Measurements from ENCODE around the gene SEC23IP.

Gene SEC23IP

DNA sequence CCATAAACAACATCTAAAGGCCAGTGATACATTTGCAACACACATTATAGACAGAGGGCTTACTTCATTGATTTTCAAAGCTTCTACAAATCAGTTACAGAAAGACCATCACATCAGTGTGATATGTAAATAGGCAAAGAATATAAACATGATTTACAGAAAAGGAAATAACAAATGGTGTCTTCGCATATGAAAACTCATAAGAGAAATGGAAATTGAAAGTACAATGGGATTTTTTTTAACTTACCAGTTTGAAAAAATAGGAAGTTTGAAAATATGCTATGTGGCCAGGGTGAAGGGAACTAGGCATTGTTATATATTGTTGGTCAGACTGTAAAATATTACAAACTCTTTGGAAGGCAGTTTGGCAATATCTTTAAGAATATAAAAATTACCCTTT lies 27.3 kb downstream of the SEC23IP start:
- FAIRE-seq (peak; percentile 45), DNase-seq (ENCODE audit: extremely low spot score, insufficient read length, low read depth) (no peak)

DNA sequence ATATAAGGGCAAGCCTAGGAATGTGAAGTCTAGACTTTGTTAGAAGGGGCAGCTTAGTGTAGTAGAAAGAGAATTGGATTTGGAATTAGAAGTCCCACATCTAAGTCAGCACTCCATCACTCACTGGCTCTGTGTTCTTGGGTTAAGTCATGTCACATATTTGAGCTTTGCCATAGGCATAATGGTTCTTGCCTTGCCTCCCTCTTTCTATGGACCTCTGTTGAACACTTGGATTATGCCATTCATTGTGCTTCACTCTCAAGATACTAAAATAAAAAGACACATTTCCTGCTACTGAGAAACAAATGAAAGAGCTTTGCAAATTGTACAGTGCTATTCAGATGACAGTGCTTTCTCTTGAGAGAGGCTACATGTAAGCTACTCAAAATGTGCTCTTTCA lies 35.9 kb downstream of the SEC23IP start:
- DNase-seq (ENCODE audit: extremely low spot score, insufficient read length, low read depth) (no peak), FAIRE-seq (no peak)

GRCh38 chr10:119931871-119932270 lies 39.3 kb downstream of the SEC23IP start:
- no peak for FAIRE-seq

DNA sequence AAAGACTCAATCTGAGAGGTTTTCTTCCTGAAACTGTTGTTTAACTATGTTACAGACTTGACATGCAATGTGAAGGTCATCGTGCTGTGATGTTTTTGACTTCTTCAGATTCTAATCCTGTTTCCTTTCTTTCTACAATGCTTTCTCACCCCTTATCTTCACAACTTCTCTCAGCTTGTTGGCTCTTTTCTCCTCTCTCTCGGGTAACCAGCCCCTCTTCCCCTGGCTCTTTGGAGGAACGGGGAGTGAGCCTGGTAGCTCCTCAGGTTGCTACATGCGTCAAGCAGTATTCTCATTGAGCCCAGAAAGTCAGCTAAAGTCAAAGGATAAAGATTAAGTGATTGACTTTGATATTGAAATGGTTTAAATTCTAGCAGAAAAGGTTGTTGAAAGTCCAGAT lies 40.1 kb downstream of the SEC23IP start:
- no peak for FAIRE-seq

More at GRCh38 chr10:119931871-119932270, 39.3 kb downstream of the SEC23IP start:
- no peak for DNase-seq (ENCODE audit: extremely low spot score, insufficient read length, low read depth)

DNA sequence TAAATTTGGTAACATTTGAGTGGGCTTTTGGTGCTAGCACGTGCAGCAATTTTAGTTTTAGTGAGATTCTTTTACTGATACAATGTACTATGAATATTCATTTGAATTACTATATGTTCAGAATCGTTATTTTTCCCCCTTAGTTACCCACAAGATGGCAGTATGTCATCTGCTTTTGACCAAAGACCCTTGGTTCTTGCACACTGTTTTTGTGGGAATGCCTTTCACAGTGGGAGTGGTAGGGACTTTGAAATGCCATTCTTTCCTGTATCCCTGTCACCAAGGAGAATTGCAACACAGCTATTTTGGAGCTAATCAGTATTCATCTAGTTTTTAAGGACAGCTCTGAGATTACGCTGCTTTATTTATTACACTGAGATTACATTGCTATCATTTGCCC lies 40.6 kb downstream of the SEC23IP start:
- FAIRE-seq, result no peak
- DNase-seq (ENCODE audit: extremely low spot score, insufficient read length, low read depth), result no peak

More for the DNA sequence above, 40.1 kb downstream of the SEC23IP start:
- no peak for DNase-seq (ENCODE audit: extremely low spot score, insufficient read length, low read depth)

DNA sequence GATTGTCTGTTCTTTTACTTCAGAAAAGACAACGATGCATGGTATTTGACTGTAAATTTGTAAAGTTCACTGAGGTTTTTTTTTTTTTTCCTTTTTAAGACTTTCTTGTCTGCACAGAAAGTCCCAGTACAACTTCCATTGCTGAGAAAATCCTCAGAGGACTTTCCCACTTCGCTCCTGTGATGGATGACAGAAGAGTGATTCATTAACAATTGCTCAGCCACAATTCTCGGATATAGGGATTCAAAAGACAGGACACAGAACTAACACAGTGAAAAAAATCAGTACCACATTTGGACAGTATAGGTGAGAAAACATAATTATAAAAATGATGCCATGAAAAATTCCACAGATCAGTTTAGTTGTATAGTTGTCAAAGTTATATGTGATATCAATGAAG lies 48.0 kb downstream of the SEC23IP start:
- DNase-seq (ENCODE audit: extremely low spot score, insufficient read length, low read depth) (no peak), FAIRE-seq (no peak)

GRCh38 chr10:119942973-119943372 lies 50.4 kb downstream of the SEC23IP start:
- DNase-seq (ENCODE audit: extremely low spot score, insufficient read length, low read depth) (no peak), FAIRE-seq (no peak)

DNA sequence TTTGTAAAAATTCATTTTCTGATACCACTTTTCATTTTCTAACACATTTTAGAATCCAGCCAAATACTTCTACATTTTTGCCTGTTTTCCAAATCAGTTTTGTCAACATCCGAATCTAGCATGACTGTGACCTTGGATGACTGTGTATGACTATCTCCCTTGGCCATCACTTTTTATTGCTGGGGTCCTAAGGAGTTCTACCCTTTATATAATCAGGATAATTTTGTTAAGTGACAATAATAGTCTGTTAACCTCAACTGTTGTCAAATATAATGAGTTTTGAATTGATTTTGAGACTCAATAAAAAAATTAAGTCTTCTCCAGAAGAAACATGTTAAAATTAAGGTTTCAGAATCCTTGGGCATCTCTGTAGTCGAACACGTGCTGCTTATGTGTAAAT lies 53.3 kb downstream of the SEC23IP start:
- FAIRE-seq (no peak), DNase-seq (ENCODE audit: extremely low spot score, insufficient read length, low read depth) (no peak)

GRCh38 chr10:119947300-119947699 lies 54.8 kb downstream of the SEC23IP start:
- no peak for FAIRE-seq
- DNase-seq (ENCODE audit: extremely low spot score, insufficient read length, low read depth), result no peak

DNA sequence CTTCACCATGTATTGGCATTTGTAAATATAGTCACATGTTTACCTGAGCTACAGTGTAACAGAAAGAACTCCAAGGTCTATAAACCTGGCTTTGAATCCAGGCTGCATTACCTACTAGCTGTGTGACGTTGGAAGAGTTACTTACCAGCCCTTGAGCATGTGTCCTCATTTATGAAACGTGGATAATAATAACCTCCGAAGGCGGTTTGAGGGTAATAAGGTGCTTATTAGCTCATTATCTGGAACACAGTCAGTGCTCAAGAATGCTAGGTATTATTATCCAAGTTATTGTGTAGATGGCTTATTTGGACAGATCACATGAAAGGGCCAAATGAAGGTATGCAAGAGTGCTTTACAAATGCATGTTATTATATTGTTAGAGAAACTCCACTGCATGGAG lies 64.9 kb downstream of the SEC23IP start:
- no peak for FAIRE-seq
- DNase-seq (ENCODE audit: extremely low spot score, insufficient read length, low read depth), result no peak

DNA sequence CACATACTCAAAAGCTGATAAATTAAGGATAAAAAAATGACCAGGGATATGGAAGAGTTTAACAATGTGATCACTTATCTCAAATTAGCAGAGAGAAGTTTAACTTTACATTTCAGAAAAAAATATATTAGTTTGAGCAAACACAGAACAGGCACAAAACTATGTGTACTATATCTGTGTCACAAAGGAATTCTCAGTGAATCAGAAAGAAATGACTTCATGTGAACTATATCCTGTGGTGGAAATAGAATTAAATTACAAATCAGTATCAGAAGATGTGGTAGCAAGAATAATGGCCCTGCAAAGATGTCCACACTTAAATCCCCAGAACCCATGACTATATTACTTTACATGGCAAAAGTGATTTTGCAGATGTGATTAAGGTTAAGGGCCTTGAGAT lies 70.3 kb downstream of the SEC23IP start:
- no peak for DNase-seq (ENCODE audit: extremely low spot score, insufficient read length, low read depth)
- FAIRE-seq, result no peak

DNA sequence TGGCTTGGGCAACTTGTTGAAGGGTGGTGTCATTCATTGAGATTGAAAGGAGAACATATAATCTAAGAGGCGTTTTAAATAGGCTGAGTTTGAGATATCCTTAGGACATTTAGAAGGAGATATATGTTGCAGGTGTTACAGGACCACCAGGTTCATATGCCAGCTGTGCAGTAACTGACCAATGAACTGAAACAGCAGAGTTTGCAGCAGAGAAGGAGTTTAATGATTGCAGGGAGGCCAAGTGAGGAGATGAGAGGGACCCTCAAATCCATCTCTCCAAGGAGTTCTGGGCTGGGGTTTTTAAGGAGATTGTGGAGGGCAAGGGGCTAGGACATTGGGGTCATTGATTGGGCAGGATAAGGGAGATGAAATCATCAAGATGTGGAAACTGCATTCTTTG lies 74.5 kb downstream of the SEC23IP start:
- FAIRE-seq (no peak), DNase-seq (ENCODE audit: extremely low spot score, insufficient read length, low read depth) (no peak)

GRCh38 chr10:119969609-119970008 lies 77.1 kb downstream of the SEC23IP start:
- DNase-seq (ENCODE audit: extremely low spot score, insufficient read length, low read depth) (no peak), FAIRE-seq (no peak)

DNA sequence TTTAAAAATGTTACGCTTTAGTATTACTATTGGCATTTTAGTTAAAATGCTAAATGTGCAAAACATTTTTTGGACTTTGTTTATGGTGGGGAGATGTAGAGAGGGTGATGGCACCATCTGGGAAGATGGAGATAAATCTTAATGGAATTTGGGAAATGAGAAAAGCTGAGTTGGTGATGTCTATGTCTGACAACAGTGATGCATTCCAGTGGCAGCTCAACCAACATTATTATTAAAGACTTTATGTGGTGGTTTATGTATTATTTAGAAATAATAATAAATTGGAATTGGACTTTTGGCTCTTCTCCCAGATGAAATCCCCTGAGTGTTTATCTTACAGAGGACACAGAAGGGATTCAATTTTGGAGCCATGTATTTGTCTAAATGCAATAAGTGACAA lies 77.6 kb downstream of the SEC23IP start:
- no peak for DNase-seq (ENCODE audit: extremely low spot score, insufficient read length, low read depth)
- no peak for FAIRE-seq

DNA sequence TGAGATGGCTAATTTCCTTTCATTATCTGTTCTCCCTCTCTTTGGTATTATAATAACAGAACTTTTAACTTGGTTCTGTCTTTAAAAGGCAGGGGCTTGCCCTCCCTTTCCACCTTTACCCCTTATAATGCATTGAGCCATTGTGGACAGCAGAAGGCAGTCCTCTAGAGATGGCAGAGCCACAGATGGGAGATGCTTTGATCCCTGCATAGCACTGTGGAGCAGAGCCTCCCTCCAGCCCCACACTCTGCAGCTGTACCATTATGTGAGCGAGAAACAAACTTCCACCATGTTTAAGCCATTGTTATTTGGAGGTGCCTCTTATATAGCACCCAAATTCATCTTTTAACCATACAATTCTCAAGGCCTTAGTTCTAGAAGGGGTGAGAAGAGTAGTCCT lies 78.4 kb downstream of the SEC23IP start:
- DNase-seq (ENCODE audit: extremely low spot score, insufficient read length, low read depth) (no peak), FAIRE-seq (no peak)

DNA sequence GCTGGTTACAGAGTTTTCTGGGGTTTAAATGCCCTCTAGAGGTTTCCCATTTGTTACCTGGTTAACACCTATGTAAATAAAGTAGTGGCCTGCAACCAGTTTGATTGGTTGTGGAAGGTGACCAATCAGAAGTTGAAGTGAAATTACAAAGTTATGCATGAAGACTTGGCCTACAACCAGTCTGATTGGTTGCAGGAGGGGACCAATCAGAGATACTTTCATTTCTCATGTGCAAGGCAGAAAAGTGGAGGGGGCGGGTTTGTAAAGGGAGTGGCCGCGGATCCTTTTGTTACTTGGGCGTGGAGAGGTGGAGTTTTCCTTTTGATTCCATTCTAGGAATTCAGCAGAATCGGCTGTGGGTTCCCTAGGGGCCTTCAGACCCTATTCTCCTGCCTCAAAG lies 80.8 kb downstream of the SEC23IP start:
- DNase-seq (ENCODE audit: extremely low spot score, insufficient read length, low read depth), result no peak
- no peak for FAIRE-seq

DNA sequence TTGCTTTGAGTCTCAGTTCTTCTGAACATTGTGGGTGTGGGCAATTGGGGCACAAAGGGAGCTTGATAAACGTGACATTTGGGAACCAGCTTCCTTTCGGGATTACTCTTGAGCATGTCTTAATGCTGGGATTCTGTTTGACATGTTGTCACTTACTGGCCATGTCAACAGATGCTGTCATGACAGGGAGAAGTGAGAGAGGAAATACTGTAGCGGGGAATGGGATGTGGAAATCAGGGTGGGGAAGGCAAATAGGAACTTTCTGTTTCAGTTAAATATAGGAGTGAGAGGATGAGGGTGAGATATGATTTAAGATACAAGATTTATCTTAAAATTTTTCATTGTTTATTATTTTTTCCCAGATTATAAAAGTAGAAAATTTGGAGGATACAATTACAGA lies 83.9 kb downstream of the SEC23IP start:
- DNase-seq (ENCODE audit: extremely low spot score, insufficient read length, low read depth), result no peak
- no peak for FAIRE-seq

GRCh38 chr10:119980956-119981750 lies 88.6 kb downstream of the SEC23IP start:
- DNase-seq (ENCODE audit: extremely low spot score, insufficient read length, low read depth) (no peak), FAIRE-seq (no peak)

- FAIRE-seq (no peak), DNase-seq (ENCODE audit: extremely low spot score, insufficient read length, low read depth) (no peak)
These were observed 89.3 kb downstream of the SEC23IP start for GRCh38 chr10:119981826-119982225.

DNA sequence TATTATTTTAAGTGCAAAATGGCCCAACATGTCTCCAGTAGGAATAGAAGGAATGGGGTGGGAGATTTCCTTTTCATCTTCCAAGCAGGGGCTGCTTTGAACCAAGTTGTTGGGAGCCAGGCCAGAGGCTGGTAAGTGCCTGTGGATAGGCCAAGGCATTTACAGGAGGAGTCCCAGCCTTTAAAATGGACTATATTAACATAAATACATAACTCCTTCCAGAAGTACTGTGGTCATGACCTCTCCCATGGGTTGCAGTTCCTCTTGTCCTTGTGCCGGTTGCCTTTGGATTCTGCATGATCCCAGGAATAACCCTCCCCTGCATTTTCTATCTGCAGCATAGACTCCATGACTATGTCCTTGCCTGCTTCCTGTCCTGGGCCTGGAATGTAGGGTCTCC lies 95.8 kb downstream of the SEC23IP start:
- no peak for FAIRE-seq

DNA sequence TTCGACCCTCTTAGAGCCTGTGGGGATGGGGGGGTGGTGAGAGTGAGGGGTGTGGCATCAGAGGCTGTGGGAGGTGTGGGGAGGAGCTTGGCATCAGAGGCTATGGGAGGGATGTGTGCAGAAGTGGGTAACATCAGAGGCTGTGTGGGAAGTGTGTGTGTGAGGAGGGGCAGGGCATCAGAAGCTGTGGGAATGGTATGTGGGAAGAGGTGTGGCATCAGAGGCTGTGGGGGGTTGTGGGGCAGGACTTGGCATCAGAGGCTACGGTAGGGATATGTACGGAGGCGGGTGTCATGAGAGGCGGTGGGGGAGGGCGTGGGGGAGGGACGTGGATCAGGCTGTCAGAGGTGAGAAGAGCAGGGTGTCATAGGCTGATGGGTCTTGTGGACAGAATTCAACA lies 97.4 kb downstream of the SEC23IP start:
- no peak for DNase-seq (ENCODE audit: extremely low spot score, insufficient read length, low read depth)
- FAIRE-seq, result no peak

More for the DNA sequence above, 95.8 kb downstream of the SEC23IP start:
- DNase-seq (ENCODE audit: extremely low spot score, insufficient read length, low read depth), result no peak

GRCh38 chr10:119991066-119991465 lies 98.5 kb downstream of the SEC23IP start:
- no peak for DNase-seq (ENCODE audit: extremely low spot score, insufficient read length, low read depth)
- no peak for FAIRE-seq
